Stomach (tissue), 9 donors: ENCODE data around the gene PDPN. TPM values are rescaled to one million over a fixed set of nuclear protein-coding genes. Genes with fewer than 3 reads are reported as not detected.
A peak's percentile ranks its signal among the peaks of the same experiment; 100 is the strongest.

Experiments
- DNase-seq, 2 donors: peaks; one replicate each; pipeline versions ENCODE4 v3.0.0 to v3.0.0-alpha.2; 2013 to 2019
- H3K27ac ChIP-seq, 5 donors: fragments of 200-600 bp in 4 of 5; sonication (generic) in 4 of 5; one replicate each; pipeline ENCODE4 v1.5.1; 2013 to 2019; ENCODE audit warnings: mild to moderate bottlenecking in 1 of 5, moderate library complexity in 1 of 5
- H3K27me3 ChIP-seq, 3 donors: fragments of 200-600 bp; sonication (generic); one replicate each; pipeline ENCODE4 v1.5.1; 2017 to 2019; ENCODE audit warnings: mixed run types in 1 of 3
- H3K36me3 ChIP-seq, 4 donors: fragments of 200-600 bp; sonication (generic); 1 replicate in 3 of 4; 2 replicates in 1 of 4; pipeline ENCODE4 v1.5.1; 2016 to 2019
- H3K4me1 ChIP-seq, 4 donors: fragments of 200-600 bp; sonication (generic); one replicate each; pipeline ENCODE4 v1.5.1; 2016 to 2019
- H3K4me3 ChIP-seq, 4 donors: fragments of 200-600 bp; sonication (generic) in 3 of 4; one replicate each; pipeline ENCODE4 v1.5.1; 2016 to 2019; ENCODE audit warnings: mild to moderate bottlenecking in 1 of 4
- H3K9me3 ChIP-seq, 4 donors: fragments of 200-600 bp; sonication (generic); one replicate each; pipeline ENCODE4 v1.5.1; 2016 to 2019
- EP300 ChIP-seq: sonication (generic); formaldehyde crosslinking; IDR thresholded peaks from one replicate; pipeline ENCODE4 v1.6.1; 2017; ENCODE audit warnings: antibody characterized with exemption
- POLR2A ChIP-seq, 4 donors: fragments of 450-650 bp; IDR thresholded peaks; one replicate each; pipeline ENCODE4 v1.6.1; 2016; ENCODE audit warnings: antibody characterized with exemption in 4 of 4, control low read depth in 2 of 4, mild to moderate bottlenecking in 1 of 4, moderate library complexity in 1 of 4
- POLR2AphosphoS5 ChIP-seq, 3 donors: sonication (generic); formaldehyde crosslinking; IDR thresholded peaks; one replicate each; pipeline ENCODE4 v1.6.1; 2016; ENCODE audit warnings: antibody characterized with exemption in 3 of 3
- WGBS, 5 donors: extraction: QIAGEN DNeasy Blood & Tissue Kit in 3 of 5; methylation state at CpG; one replicate each; pipeline versions ENCODE4 v1.1.5 to v1.1.7; 2013 to 2018; 5-methylcytosine and 5-hydroxymethylcytosine counted together
- intact Hi-C: fragments of 100-400 bp; cut with DNase I; formaldehyde crosslinking; loops from one replicate; pipeline ENCODE4 v1.15.1; 2023; ENCODE audit warnings: low total_unique reads
- polyA plus RNA-seq, 3 donors: library from polyadenylated mRNA; stranded (reverse); fragments of 200-250 nt; gene quantifications; one replicate each; pipeline ENCODE4 v1.2.3, GENCODE V29; 2013
- total RNA-seq, 5 donors: library from RNA; depleted of rRNA; stranded (reverse); fragments of >200 nt; gene quantifications; one replicate each; pipeline versions ENCODE4 v1.1.0 to v1.2.3, GENCODE V29; 2014 to 2016
- TF ChIP-seq, protein P1 (sequence below), 7 experiments: fragments of 450-650 bp in 4 of 7; fragments of 200-600 bp in 3 of 7; sonication (generic) in 3 of 7; IDR thresholded peaks; one replicate each; pipeline ENCODE4 v1.5.1; 2016 to 2019; ENCODE audit warnings: antibody characterized with exemption in 7 of 7, control low read depth in 2 of 7, mild to moderate bottlenecking in 1 of 7
- donor health status: healthy with polysubstance abuse.
- donor health status: Bipolar disorder and iron deficiency.
- donor health status: healthy.

PDPN gene
- total and polyA plus RNA-seq, 8 donors = 2.9 to 37.4 (median 24.4) TPM; not detected in 1

DNA sequence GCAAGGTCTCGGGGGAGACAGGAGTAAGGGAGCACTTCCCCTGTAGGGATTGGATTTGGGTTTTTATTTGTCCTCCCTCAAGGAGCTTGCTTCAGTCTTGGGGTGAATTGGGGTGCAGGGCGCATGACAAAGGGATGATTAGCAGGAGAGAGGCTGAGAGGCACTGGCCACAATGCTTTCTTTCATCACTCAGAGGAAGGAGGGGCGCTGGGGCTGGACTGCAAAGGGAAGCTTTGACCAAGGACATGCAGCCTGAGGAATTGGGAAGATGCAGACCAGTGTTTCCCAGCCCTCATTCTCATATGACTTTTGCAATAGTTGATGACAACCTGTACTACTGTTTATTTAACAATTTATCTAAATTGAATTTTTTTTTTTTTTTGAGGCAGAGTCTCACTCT, 34.1 kb upstream of the PDPN start:
- Histone ChIP-seq H3K27me3 (no peaks in the 10 kb centered on the region), H3K36me3 (no peaks in the 10 kb centered on the region), H3K4me3 (no peak overlapping the region), H3K9me3 (no peaks in the 10 kb centered on the region), H3K27ac (no peak overlapping the region), H3K4me1 (peaks cover 0 to under 1% (median 0%) of the 10 kb centered on the region in 4 donors)
- intact Hi-C loops = no loop called here
- WGBS, 5 donors = 58 to 76% (median 72%) methylated on average over 3 of the region's 3 CpGs
- TF ChIP-seq EP300 (no peak), POLR2AphosphoS5 (IDR thresholded peaks at IDR 0.05) (no peak), POLR2A (IDR thresholded peaks at IDR 0.05) (no peak)
- TF ChIP-seq, protein P1, sequence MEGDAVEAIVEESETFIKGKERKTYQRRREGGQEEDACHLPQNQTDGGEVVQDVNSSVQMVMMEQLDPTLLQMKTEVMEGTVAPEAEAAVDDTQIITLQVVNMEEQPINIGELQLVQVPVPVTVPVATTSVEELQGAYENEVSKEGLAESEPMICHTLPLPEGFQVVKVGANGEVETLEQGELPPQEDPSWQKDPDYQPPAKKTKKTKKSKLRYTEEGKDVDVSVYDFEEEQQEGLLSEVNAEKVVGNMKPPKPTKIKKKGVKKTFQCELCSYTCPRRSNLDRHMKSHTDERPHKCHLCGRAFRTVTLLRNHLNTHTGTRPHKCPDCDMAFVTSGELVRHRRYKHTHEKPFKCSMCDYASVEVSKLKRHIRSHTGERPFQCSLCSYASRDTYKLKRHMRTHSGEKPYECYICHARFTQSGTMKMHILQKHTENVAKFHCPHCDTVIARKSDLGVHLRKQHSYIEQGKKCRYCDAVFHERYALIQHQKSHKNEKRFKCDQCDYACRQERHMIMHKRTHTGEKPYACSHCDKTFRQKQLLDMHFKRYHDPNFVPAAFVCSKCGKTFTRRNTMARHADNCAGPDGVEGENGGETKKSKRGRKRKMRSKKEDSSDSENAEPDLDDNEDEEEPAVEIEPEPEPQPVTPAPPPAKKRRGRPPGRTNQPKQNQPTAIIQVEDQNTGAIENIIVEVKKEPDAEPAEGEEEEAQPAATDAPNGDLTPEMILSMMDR (IDR thresholded peaks at IDR 0.05) = no peak
- peak in 1 of 2 donors; percentile 11 for DNase-seq

DNA sequence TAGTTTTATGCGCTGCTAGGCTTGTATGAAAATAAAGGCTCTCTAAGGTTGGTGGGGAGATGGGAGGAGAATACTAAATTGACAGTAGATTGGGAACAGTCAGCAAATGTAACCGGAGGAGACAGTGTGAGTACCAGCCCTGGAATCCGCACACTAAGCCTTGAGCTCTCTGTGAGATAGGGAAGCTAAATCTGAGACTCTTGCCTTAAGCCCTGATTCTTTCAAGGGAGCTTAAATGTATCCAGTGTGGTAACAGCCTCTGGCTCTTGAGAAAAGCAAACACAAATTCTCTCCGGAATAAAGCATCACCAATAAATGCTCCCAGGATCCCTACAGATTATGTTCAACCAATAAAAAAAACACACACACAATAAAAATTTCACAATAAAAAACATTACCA, 33.0 kb upstream of the PDPN start:
- no peak for DNase-seq
- no peak overlapping the region for H3K4me3 ChIP-seq
- TF ChIP-seq POLR2AphosphoS5 (IDR thresholded peaks at IDR 0.05) (no peak), EP300 (no peak), POLR2A (IDR thresholded peaks at IDR 0.05) (no peak)
- TF ChIP-seq, protein P1 (IDR thresholded peaks at IDR 0.05) = no peak
- 62 to 74% (median 74%) methylated on average over 4 of the region's 4 CpGs for WGBS, 5 donors
- intact Hi-C loops = no loop called here
- no peaks in the 10 kb centered on the region for H3K36me3 ChIP-seq
- H3K4me1 ChIP-seq = no peaks in the 10 kb centered on the region
- no peaks in the 10 kb centered on the region for H3K9me3 ChIP-seq
- H3K27ac ChIP-seq = no peak overlapping the region
- H3K27me3 ChIP-seq = no peaks in the 10 kb centered on the region

DNA sequence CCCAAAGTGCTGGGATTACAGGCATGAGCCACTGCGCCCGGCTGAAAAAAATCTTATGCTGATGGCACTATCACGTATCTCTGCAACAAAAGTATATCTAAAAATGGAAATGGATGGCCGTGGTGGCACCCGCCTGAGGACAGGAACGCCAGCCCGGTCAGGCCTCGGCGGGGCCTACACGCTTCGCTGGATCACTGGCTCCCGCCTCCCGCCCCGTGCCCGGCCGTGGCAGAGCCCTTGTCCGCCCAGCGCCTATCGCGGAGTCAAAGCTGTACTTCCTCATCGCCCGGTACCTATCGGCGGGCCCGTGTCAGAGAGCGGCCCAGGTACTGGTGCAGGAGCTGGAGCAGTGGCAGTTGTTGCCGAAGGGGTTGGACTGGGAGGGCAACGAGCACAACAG, 28.8 kb upstream of the PDPN start:
- no peak for DNase-seq
- H3K4me1 ChIP-seq = no peaks in the 10 kb centered on the region
- peaks cover 0 to 4% (median 0%) of the 10 kb centered on the region in 3 donors for H3K27me3 ChIP-seq
- intact Hi-C loops = no loop called here
- 95 to 97% (median 96%) methylated on average over 20 to 28 of the region's 28 CpGs for WGBS, 5 donors
- TF ChIP-seq, protein P1 (IDR thresholded peaks at IDR 0.05) = no peak
- no peak for TF ChIP-seq POLR2A (IDR thresholded peaks at IDR 0.05)
- TF ChIP-seq POLR2AphosphoS5 (IDR thresholded peaks at IDR 0.05) = no peak
- TF ChIP-seq EP300 = no peak
- H3K9me3 ChIP-seq = no peaks in the 10 kb centered on the region
- H3K36me3 ChIP-seq = no peaks in the 10 kb centered on the region
- no peak overlapping the region for H3K27ac ChIP-seq
- no peak overlapping the region for H3K4me3 ChIP-seq

DNA sequence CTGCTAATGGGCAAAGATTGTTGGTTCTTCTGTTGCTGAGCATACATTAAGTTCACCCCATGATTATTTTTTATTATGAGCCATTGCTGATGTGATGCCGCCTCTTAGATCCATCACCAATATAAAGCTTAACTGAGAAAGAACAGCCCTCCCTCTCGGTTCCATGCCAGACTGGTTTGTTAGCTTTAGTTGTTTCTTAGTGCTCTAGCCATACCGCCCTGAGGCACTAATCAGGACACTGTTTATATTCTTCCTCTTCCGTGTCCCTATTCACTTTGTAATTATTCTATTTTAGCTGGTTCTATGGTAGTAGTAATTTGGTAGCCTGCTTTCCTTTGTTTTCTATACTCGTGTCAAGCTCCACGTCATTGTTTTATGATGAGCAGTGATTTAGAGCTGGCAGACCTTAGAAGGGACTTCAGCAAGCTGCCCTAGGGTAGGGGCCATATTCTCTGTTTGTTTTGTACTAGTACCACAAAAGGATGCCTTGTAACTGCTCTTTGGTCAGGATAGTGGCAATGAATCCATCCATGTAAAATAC, 27.3 kb upstream of the PDPN start:
- no peak for DNase-seq
- H3K27me3 ChIP-seq = peaks cover 0 to 4% (median 4%) of the 10 kb centered on the region in 3 donors
- no peak for TF ChIP-seq POLR2A (IDR thresholded peaks at IDR 0.05)
- TF ChIP-seq POLR2AphosphoS5 (IDR thresholded peaks at IDR 0.05) = no peak
- TF ChIP-seq, protein P1 (IDR thresholded peaks at IDR 0.05) = no peak
- no peak for TF ChIP-seq EP300
- no peak overlapping the region for H3K4me3 ChIP-seq
- H3K9me3 ChIP-seq = no peaks in the 10 kb centered on the region
- H3K36me3 ChIP-seq = no peaks in the 10 kb centered on the region
- no peak overlapping the region for H3K27ac ChIP-seq
- WGBS, 5 donors = 54 to 68% (median 56%) methylated on average over 6 of the region's 6 CpGs
- intact Hi-C loops = no loop called here
- H3K4me1 ChIP-seq = no peaks in the 10 kb centered on the region
